IMR-90 (cell line): ENCODE results near the gene CDH26. TPM values are rescaled to one million over a fixed set of nuclear protein-coding genes. Genes with fewer than 3 reads are reported as not detected.

Source experiments
- ATAC-seq: fragments of 200-7000 bp; cut with Tn5 transposase; 2 replicates; pipeline ENCODE4 v1.9.1; 2020; ENCODE audit warnings: low read depth, mild to moderate bottlenecking, moderate library complexity
- BruUV-seq: library from RNA; stranded (reverse); fragments of 400-500 nt; replicated peaks from 2 replicates; lab custom pipeline; 2021; lab: Mats Ljungman, UMichigan
- CTCF ChIA-PET: fragments of 300-600 bp; formaldehyde crosslinking; extraction: SDS; loops from one replicate; lab custom pipeline; 2021; ENCODE audit warnings: antibody characterized with exemption; lab: Yijun Ruan, JAX
- POLR2A ChIA-PET: fragments of 300-600 bp; sonication (Branson Sonifier 250); formaldehyde crosslinking; loops from one replicate; lab custom pipeline; 2022; ENCODE audit warnings: antibody characterized with exemption; ENCODE audit not compliant: unreplicated experiment; lab: Charles Lee
- DNase-seq: peaks from one replicate; pipeline ENCODE4 v3.0.0; 2013
- H2AFZ ChIP-seq: replicated peaks from 2 replicates; pipeline ENCODE3; 2013; ENCODE audit warnings: low read length, mild to moderate bottlenecking; ENCODE audit not compliant: poor library complexity
- H2AK5ac ChIP-seq: 2 replicates; pipeline ENCODE4 v1.6.1; 2013; ENCODE audit warnings: low read depth, low read length, inconsistent platforms
- H2AK9ac ChIP-seq: replicated peaks from 2 replicates; pipeline ENCODE3; 2013; ENCODE audit warnings: mild to moderate bottlenecking, low read depth, low read length, moderate library complexity; ENCODE audit not compliant: poor library complexity
- H2BK120ac ChIP-seq: 2 replicates; pipeline ENCODE4 v1.6.1; 2013; ENCODE audit warnings: low read depth, low read length, inconsistent platforms
- H2BK15ac ChIP-seq: 3 replicates; pipeline ENCODE4 v1.6.1; 2013; ENCODE audit warnings: low read depth, low read length, inconsistent platforms
- H2BK20ac ChIP-seq: 2 replicates; pipeline ENCODE4 v1.6.1; 2013; ENCODE audit warnings: low read depth, mild to moderate bottlenecking, inconsistent platforms, low read length, moderate library complexity
- H2BK5ac ChIP-seq: 2 replicates; pipeline ENCODE4 v1.6.1; 2013; ENCODE audit warnings: mild to moderate bottlenecking, low read depth, low read length, inconsistent platforms; ENCODE audit not compliant: poor library complexity, severe bottlenecking
- H3K14ac ChIP-seq: replicated peaks from 2 replicates; pipeline ENCODE4 v1.6.1; 2013; ENCODE audit warnings: low read depth, low read length, inconsistent platforms
- H3K18ac ChIP-seq: 2 replicates; pipeline ENCODE4 v1.6.1; 2013; ENCODE audit warnings: low read depth, low read length, control low read depth
- H3K23ac ChIP-seq: 2 replicates; pipeline ENCODE4 v1.6.1; 2013; ENCODE audit warnings: low read depth, low read length, inconsistent platforms
- H3K27ac ChIP-seq: 2 replicates; pipeline ENCODE4 v1.5.1; 2013; ENCODE audit warnings: mild to moderate bottlenecking, control low read depth, low read length; ENCODE audit not compliant: insufficient read depth
- H3K27me3 ChIP-seq: 2 replicates; pipeline ENCODE4 v1.6.1; 2013; ENCODE audit warnings: low read length; ENCODE audit not compliant: control insufficient read depth, insufficient read depth
- H3K36me3 ChIP-seq: 2 replicates; pipeline ENCODE4 v1.6.1; 2013; ENCODE audit warnings: low read length, mixed read lengths; ENCODE audit not compliant: control insufficient read depth, insufficient read depth
- H3K4ac ChIP-seq: 2 replicates; pipeline ENCODE4 v1.6.1; 2013; ENCODE audit warnings: low read depth, low read length, inconsistent platforms
- H3K4me1 ChIP-seq: 2 replicates; pipeline ENCODE4 v1.6.1; 2013; ENCODE audit warnings: low read length, mixed read lengths; ENCODE audit not compliant: control insufficient read depth, insufficient read depth
- H3K4me2 ChIP-seq: 2 replicates; pipeline ENCODE4 v1.6.1; 2013; ENCODE audit warnings: low read depth, mild to moderate bottlenecking, control low read depth, low read length, moderate library complexity
- H3K4me3 ChIP-seq: 2 replicates; pipeline ENCODE4 v1.5.1; 2013; ENCODE audit warnings: low read depth, mild to moderate bottlenecking, control low read depth, low read length, moderate library complexity; ENCODE audit not compliant: insufficient read depth
- H3K56ac ChIP-seq: 2 replicates; pipeline ENCODE4 v1.6.1; 2013; ENCODE audit warnings: low read length, inconsistent platforms; ENCODE audit not compliant: insufficient read depth; ENCODE audit errors: extremely low read depth
- H3K79me1 ChIP-seq, 2 experiments: 2 replicates each; pipeline ENCODE4 v1.6.1; 2013; ENCODE audit warnings: low read length in 2 of 2, inconsistent platforms in 1 of 2, low read depth in 1 of 2
- H3K9ac ChIP-seq: 2 replicates; pipeline ENCODE4 v1.6.1; 2013; ENCODE audit warnings: low read depth, low read length, control low read depth
- H3K9me1 ChIP-seq: 2 replicates; pipeline ENCODE4 v1.6.1; 2013; ENCODE audit warnings: low read length, inconsistent platforms; ENCODE audit not compliant: insufficient read depth
- H3K9me3 ChIP-seq: 2 replicates; pipeline ENCODE4 v1.6.1; 2013; ENCODE audit warnings: low read length; ENCODE audit not compliant: control insufficient read depth, insufficient read depth
- H4K20me1 ChIP-seq: 2 replicates; pipeline ENCODE4 v1.6.1; 2013; ENCODE audit warnings: low read length, inconsistent platforms; ENCODE audit not compliant: insufficient read depth
- H4K5ac ChIP-seq: 2 replicates; pipeline ENCODE4 v1.6.1; 2013; ENCODE audit warnings: mild to moderate bottlenecking, low read depth, low read length, control low read depth
- H4K8ac ChIP-seq, 2 experiments: 2 replicates each; pipeline ENCODE4 v1.6.1; 2013; ENCODE audit warnings: low read depth in 2 of 2, low read length in 2 of 2, control low read depth in 1 of 2, inconsistent platforms in 1 of 2
- H4K91ac ChIP-seq: 2 replicates; pipeline ENCODE4 v1.6.1; 2013; ENCODE audit warnings: low read depth, low read length, inconsistent platforms; ENCODE audit not compliant: insufficient read depth
- BHLHE40 ChIP-seq: fragments of 150-350 bp; IDR thresholded peaks from 2 replicates; pipeline ENCODE4 v1.6.1; 2016; ENCODE audit warnings: mild to moderate bottlenecking, low read depth, low read length
- CTCF ChIP-seq: conservative IDR thresholded peaks from 2 replicates; pipeline ENCODE4 v1.5.1; 2012; ENCODE audit warnings: mild to moderate bottlenecking, low read depth, low read length, improper control_type of control experiment
- RAD21 ChIP-seq: IDR thresholded peaks from 2 replicates; pipeline ENCODE4 v1.6.1; 2012; ENCODE audit warnings: low read length, improper control_type of control experiment
- RFX5 ChIP-seq: IDR thresholded peaks from 2 replicates; pipeline ENCODE4 v1.8.0; 2012; ENCODE audit warnings: low read depth, mild to moderate bottlenecking, low read length, moderate library complexity
- WGBS, 2 experiments: methylation state at CpG; one replicate each; pipeline versions ENCODE4 v1.1.5 to v1.1.7; 2013; ENCODE audit warnings: missing lambda C conversion rate in 2 of 2; ENCODE audit not compliant: insufficient read length in 1 of 2; ENCODE audit errors: extremely low coverage in 2 of 2; 5-methylcytosine and 5-hydroxymethylcytosine counted together
- dilution Hi-C: fragments of 300-500 bp; cut with HindIII; formaldehyde crosslinking; loops from one replicate; pipeline ENCODE4 v1.14.3; 2018; ENCODE audit warnings: low sequenced_read_pairs; ENCODE audit not compliant: unreplicated experiment
- in situ Hi-C: fragments of 300-500 bp; cut with MboI; formaldehyde crosslinking; loops from 3 replicates; pipeline ENCODE4 v1.14.3; 2019; ENCODE audit warnings: low sequenced_read_pairs, inconsistent platforms, mixed read lengths
- intact Hi-C: fragments of 100-400 bp; cut with micrococcal nuclease; formaldehyde crosslinking; loops from 2 replicates; pipeline ENCODE4 v1.10.0; 2022
- polyA plus RNA-seq, 3 experiments: library from polyadenylated mRNA; depleted of rRNA; stranded (reverse); fragments of >200 nt; gene quantifications; 2 replicates each; pipeline ENCODE4 v1.2.3, GENCODE V29; 2012; ENCODE audit warnings: low replicate concordance in 1 of 3
- total RNA-seq: library from RNA; depleted of rRNA; stranded (reverse); fragments of >200 nt; gene quantifications from 2 replicates; pipeline ENCODE4 v1.2.3, GENCODE V29; 2012
- TF ChIP-seq, protein P1 (sequence below): fragments of 150-350 bp; IDR thresholded peaks from 2 replicates; pipeline ENCODE4 v1.6.1; 2016; ENCODE audit warnings: low read depth, mild to moderate bottlenecking, low read length, moderate library complexity, borderline replicate concordance

The CDH26 gene
- total and polyA plus RNA-seq, 2 of the 4 experiments (the other 2 are of a cell fraction): not detected

- no peak overlapping the region for H2AK5ac ChIP-seq
- H2BK20ac ChIP-seq: no peak overlapping the region
- WGBS, 2 experiments: no CpG with 5 or more reads among the region's 2 CpGs
- H3K9me3 ChIP-seq: no peaks in the 10 kb centered on the region
- H4K5ac ChIP-seq: no peak overlapping the region
- H3K23ac ChIP-seq: no peak overlapping the region
- no peak overlapping the region for H2AK9ac ChIP-seq
- H2BK5ac ChIP-seq: no peak overlapping the region
- intact Hi-C loops: loop anchor here (5.0 to 10.0 kb wide), 3 partner anchors 371 to 1239 kb away; no protein-coding TSS in a partner anchor
- BruUV-seq: no TSS peak
- no peak overlapping the region for H2BK15ac ChIP-seq
- no peak overlapping the region for H3K18ac ChIP-seq
- H2BK120ac ChIP-seq: no peak overlapping the region
- no peak overlapping the region for H3K56ac ChIP-seq
- dilution Hi-C loops: no loop called here
- peak overlapping the region; percentile 57 for H3K4me2 ChIP-seq
- peaks cover 2% of the 10 kb centered on the region for H3K4me1 ChIP-seq
- POLR2A ChIA-PET: no interaction called here
- H3K27ac ChIP-seq: no peak overlapping the region
- no peak overlapping the region for H3K14ac ChIP-seq
- H3K4me3 ChIP-seq: no peak overlapping the region
- no peak overlapping the region for H4K8ac ChIP-seq
- H3K9me1 ChIP-seq: no peaks in the 10 kb centered on the region
- H3K27me3 ChIP-seq: no peaks in the 10 kb centered on the region
- H3K79me1 ChIP-seq: peaks cover 0 to 4% of the 10 kb centered on the region in 2 experiments; a peak in 1 of 4 replicates
- H3K4ac ChIP-seq: no peak overlapping the region
- peak overlapping the region; percentile 37; the same call in 1 of the 2 replicates for H3K9ac ChIP-seq
- H2AFZ ChIP-seq: no peak overlapping the region
- no peaks in the 10 kb centered on the region for H4K20me1 ChIP-seq
- DNase-seq (no peak), ATAC-seq (peak; percentile 42)
- H4K91ac ChIP-seq: no peak overlapping the region
- TF ChIP-seq RFX5 (no peak), CTCF (no peak), BHLHE40 (no peak), RAD21 (no peak)
- TF ChIP-seq, protein P1, sequence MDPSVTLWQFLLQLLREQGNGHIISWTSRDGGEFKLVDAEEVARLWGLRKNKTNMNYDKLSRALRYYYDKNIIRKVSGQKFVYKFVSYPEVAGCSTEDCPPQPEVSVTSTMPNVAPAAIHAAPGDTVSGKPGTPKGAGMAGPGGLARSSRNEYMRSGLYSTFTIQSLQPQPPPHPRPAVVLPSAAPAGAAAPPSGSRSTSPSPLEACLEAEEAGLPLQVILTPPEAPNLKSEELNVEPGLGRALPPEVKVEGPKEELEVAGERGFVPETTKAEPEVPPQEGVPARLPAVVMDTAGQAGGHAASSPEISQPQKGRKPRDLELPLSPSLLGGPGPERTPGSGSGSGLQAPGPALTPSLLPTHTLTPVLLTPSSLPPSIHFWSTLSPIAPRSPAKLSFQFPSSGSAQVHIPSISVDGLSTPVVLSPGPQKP: no peak
- H3K36me3 ChIP-seq: peaks cover 11% of the 10 kb centered on the region
- in situ Hi-C loops: no loop called here
- CTCF ChIA-PET: interaction anchor here (0.6 kb wide), 1 partner anchor 261 kb away, joined by 4 read pairs; no protein-coding TSS in a partner anchor
These were observed 12.5 kb upstream of the CDH26 start for GRCh38 chr20:59945731-59946130.
